ENCODE results near the gene PTPN7.

Gene PTPN7

DNA sequence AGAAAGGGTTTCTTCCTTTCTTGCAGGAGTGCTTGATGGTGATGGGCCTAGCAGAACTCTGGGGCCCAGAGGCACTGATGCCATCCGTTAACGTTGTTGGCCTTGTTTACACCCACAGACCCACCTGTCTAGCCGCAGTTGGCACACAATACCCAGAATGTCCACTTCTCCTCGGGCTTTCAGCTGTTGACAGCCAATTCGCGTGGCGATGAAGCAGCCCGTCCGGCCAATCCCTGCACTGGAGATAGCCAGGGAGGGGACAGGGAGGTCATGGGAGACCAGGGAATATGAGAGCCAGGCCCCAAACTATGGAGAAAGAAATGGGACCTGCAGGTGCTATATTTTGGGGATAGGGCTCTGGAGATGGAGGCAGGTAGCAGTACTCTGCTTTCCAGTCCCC lies 10.2 kb downstream of the PTPN7 start:
- Histone ChIP-seq H4K20me1 (ENCODE audit: insufficient read depth, low read length, poor library complexity, severe bottlenecking) (peaks cover 60% of the 10 kb centered on the region), H3K79me2 (ENCODE audit: insufficient read depth, low read length) (peaks cover 47% of the 10 kb centered on the region), H2AFZ (ENCODE audit: low read length) (no peak overlapping the region), H3K9me3 (ENCODE audit: insufficient read depth, low read depth, low read length) (no peaks in the 10 kb centered on the region), H3K27me3 (ENCODE audit: insufficient read depth, low read length, poor library complexity, severe bottlenecking) (no peaks in the 10 kb centered on the region), H3K4me2 (ENCODE audit: low read depth, low read length, poor library complexity, severe bottlenecking) (no peak overlapping the region), H3F3A (ENCODE audit: low read depth) (peaks cover 23% of the 10 kb centered on the region), H3K36me3 (ENCODE audit: insufficient read depth, low read length) (peaks cover 75% of the 10 kb centered on the region), H3K4me1 (ENCODE audit: insufficient read depth, low read length, poor library complexity, severe bottlenecking) (peaks cover 34% of the 10 kb centered on the region), H3K9ac (ENCODE audit: low read depth, low read length, poor library complexity, severe bottlenecking) (no peak overlapping the region), H3K4me3 (ENCODE audit: low read length, poor library complexity, severe bottlenecking) (no peak overlapping the region), H3K9me2 (replicated peaks; ENCODE audit: low read depth, low read length) (no peaks in the 10 kb centered on the region)
- TF ChIP-seq, protein P1, sequence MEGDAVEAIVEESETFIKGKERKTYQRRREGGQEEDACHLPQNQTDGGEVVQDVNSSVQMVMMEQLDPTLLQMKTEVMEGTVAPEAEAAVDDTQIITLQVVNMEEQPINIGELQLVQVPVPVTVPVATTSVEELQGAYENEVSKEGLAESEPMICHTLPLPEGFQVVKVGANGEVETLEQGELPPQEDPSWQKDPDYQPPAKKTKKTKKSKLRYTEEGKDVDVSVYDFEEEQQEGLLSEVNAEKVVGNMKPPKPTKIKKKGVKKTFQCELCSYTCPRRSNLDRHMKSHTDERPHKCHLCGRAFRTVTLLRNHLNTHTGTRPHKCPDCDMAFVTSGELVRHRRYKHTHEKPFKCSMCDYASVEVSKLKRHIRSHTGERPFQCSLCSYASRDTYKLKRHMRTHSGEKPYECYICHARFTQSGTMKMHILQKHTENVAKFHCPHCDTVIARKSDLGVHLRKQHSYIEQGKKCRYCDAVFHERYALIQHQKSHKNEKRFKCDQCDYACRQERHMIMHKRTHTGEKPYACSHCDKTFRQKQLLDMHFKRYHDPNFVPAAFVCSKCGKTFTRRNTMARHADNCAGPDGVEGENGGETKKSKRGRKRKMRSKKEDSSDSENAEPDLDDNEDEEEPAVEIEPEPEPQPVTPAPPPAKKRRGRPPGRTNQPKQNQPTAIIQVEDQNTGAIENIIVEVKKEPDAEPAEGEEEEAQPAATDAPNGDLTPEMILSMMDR (conservative IDR thresholded peaks at IDR 0.05; ENCODE audit: low read length), result no peak
- TF ChIP-seq EZH2phosphoT487 (IDR thresholded peaks at IDR 0.05; ENCODE audit: borderline replicate concordance), result no peak

DNA sequence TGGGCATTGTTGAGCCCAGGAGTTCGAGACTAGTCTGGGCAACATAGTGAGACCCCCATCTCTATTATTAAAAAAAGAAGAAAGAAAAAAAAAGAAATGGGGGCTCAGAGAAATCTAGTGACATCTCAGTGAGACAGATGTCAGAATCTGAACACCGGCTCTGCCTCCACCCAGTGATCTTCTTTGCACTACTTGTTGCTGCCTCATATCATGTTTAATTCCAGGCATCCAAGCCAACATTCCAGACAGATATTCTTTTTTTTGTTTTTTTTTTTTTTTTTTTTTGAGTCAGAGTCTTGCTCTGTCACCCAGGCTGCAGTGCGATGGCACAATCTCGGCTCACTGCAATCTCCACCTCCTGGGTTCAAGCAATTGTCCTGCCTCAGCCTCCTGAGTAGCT lies 10.8 kb downstream of the PTPN7 start:
- Histone ChIP-seq H3K9ac (ENCODE audit: low read depth, low read length, poor library complexity, severe bottlenecking) (no peak overlapping the region), H3K4me1 (ENCODE audit: insufficient read depth, low read length, poor library complexity, severe bottlenecking) (peaks cover 31% of the 10 kb centered on the region), H3K9me3 (ENCODE audit: insufficient read depth, low read depth, low read length) (no peaks in the 10 kb centered on the region), H3K9me2 (replicated peaks; ENCODE audit: low read depth, low read length) (no peaks in the 10 kb centered on the region), H3K4me2 (ENCODE audit: low read depth, low read length, poor library complexity, severe bottlenecking) (no peak overlapping the region), H3F3A (ENCODE audit: low read depth) (peaks cover 22% of the 10 kb centered on the region), H4K20me1 (ENCODE audit: insufficient read depth, low read length, poor library complexity, severe bottlenecking) (peaks cover 54% of the 10 kb centered on the region), H3K4me3 (ENCODE audit: low read length, poor library complexity, severe bottlenecking) (no peak overlapping the region), H2AFZ (ENCODE audit: low read length) (no peak overlapping the region), H3K79me2 (ENCODE audit: insufficient read depth, low read length) (peaks cover 41% of the 10 kb centered on the region), H3K36me3 (ENCODE audit: insufficient read depth, low read length) (peaks cover 71% of the 10 kb centered on the region), H3K27me3 (ENCODE audit: insufficient read depth, low read length, poor library complexity, severe bottlenecking) (no peaks in the 10 kb centered on the region)
- TF ChIP-seq, protein P1 (conservative IDR thresholded peaks at IDR 0.05; ENCODE audit: low read length), result no peak
- no peak for TF ChIP-seq EZH2phosphoT487 (IDR thresholded peaks at IDR 0.05; ENCODE audit: borderline replicate concordance)

DNA sequence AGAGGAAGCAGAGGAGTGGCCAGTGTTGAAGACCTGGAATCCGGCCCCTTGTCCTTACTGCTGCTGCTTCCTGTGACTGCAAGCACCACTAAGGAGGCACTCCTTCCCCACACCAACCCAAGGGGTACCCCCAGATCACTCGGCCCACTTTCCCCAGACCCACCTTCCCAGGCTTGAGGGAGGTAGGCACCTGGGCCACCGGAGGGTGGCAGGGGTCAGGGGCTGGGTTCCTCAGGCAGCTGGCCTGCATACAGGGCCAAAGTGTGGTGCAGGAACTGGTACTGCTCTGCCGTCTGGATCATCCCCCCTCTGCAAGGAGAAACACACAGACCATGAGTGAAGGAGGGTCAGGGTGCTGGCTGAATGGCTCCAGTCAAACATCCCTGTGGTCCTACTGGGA lies 12.0 kb downstream of the PTPN7 start:
- Histone ChIP-seq H3K79me2 (ENCODE audit: insufficient read depth, low read length) (peaks cover 37% of the 10 kb centered on the region), H3K27me3 (ENCODE audit: insufficient read depth, low read length, poor library complexity, severe bottlenecking) (no peaks in the 10 kb centered on the region), H3K36me3 (ENCODE audit: insufficient read depth, low read length) (peaks cover 59% of the 10 kb centered on the region), H3F3A (ENCODE audit: low read depth) (peaks cover 22% of the 10 kb centered on the region), H3K9me3 (ENCODE audit: insufficient read depth, low read depth, low read length) (no peaks in the 10 kb centered on the region), H3K4me3 (ENCODE audit: low read length, poor library complexity, severe bottlenecking) (no peak overlapping the region), H3K9me2 (replicated peaks; ENCODE audit: low read depth, low read length) (no peaks in the 10 kb centered on the region), H3K4me2 (ENCODE audit: low read depth, low read length, poor library complexity, severe bottlenecking) (no peak overlapping the region), H4K20me1 (ENCODE audit: insufficient read depth, low read length, poor library complexity, severe bottlenecking) (peaks cover 47% of the 10 kb centered on the region), H3K4me1 (ENCODE audit: insufficient read depth, low read length, poor library complexity, severe bottlenecking) (peaks cover 25% of the 10 kb centered on the region), H3K9ac (ENCODE audit: low read depth, low read length, poor library complexity, severe bottlenecking) (no peak overlapping the region), H2AFZ (ENCODE audit: low read length) (no peak overlapping the region)
- no peak for TF ChIP-seq EZH2phosphoT487 (IDR thresholded peaks at IDR 0.05; ENCODE audit: borderline replicate concordance)
- TF ChIP-seq, protein P1 (conservative IDR thresholded peaks at IDR 0.05; ENCODE audit: low read length), result no peak
